SKM-1 treated with dmso at 0.1 percent for 144 hours (cell line): Measurements from ENCODE around the gene DBP.
A peak's percentile ranks its signal among the peaks of the same experiment; 100 is the strongest.

Source experiments
- DNase-seq: peaks from one replicate; lab custom pipeline; 2025; ENCODE audit not compliant: unreplicated experiment; lab: John Stamatoyannopoulos, UW

Gene DBP

GRCh38 chr19:48613852-48614435 lies 23.2 kb downstream of the DBP start:
- DNase-seq: no peak

GRCh38 chr19:48613024-48613851 lies 23.9 kb downstream of the DBP start:
- no peak for DNase-seq

- DNase-seq: no peak
Measured at GRCh38 chr19:48611872-48612271, 25.3 kb downstream of the DBP start.

GRCh38 chr19:48609571-48610108 lies 27.5 kb downstream of the DBP start:
- DNase-seq: no peak

GRCh38 chr19:48608798-48609263 lies 28.3 kb downstream of the DBP start:
- DNase-seq: peak; percentile 44

- DNase-seq: no peak
Measured at GRCh38 chr19:48607359-48607755, 29.8 kb downstream of the DBP start.

GRCh38 chr19:48606463-48607358 lies 30.5 kb downstream of the DBP start, which contains the start of gene SPACA4:
TSS of gene SPACA4 (plus strand) at chr19:48606742. CDS start at chr19:48606979, 237 bp downstream.
- no peak for DNase-seq

GRCh38 chr19:48603850-48604249 lies 33.3 kb downstream of the DBP start:
- DNase-seq: no peak

GRCh38 chr19:48603449-48603848 lies 33.7 kb downstream of the DBP start:
- DNase-seq: no peak

GRCh38 chr19:48603001-48603400 lies 34.2 kb downstream of the DBP start:
- no peak for DNase-seq

- no peak for DNase-seq
Measured at GRCh38 chr19:48600679-48601417, 36.3 kb downstream of the DBP start.

- no peak for DNase-seq
Measured at GRCh38 chr19:48598996-48599700, 38.0 kb downstream of the DBP start.

- no peak for DNase-seq
Measured at GRCh38 chr19:48596679-48597465, 40.3 kb downstream of the DBP start.

GRCh38 chr19:48596237-48596636 lies 40.9 kb downstream of the DBP start:
- DNase-seq: no peak

GRCh38 chr19:48595833-48596232 lies 41.3 kb downstream of the DBP start:
- no peak for DNase-seq

GRCh38 chr19:48595171-48595570 lies 42.0 kb downstream of the DBP start:
- no peak for DNase-seq

- DNase-seq: no peak
Measured at GRCh38 chr19:48591021-48591420, 46.2 kb downstream of the DBP start.

GRCh38 chr19:48588670-48589401 lies 48.3 kb downstream of the DBP start:
- DNase-seq: peak; percentile 31
